Keratinocyte (primary cell): ENCODE data around the gene THG1L. TPM values are rescaled to one million over a fixed set of nuclear protein-coding genes. Genes with fewer than 3 reads are reported as not detected.
"Not testable (repeated sequence)": the region's sequence is repeated elsewhere in the genome, so short reads cannot be mapped to it uniquely, and the experiment has no call there.

Source experiments
- DNase-seq: peaks from one replicate; pipeline ENCODE4 v3.0.0-alpha.2; 2011; ENCODE audit warnings: low read depth, missing footprints, low spot score
- FAIRE-seq: peaks from 2 replicates; lab custom pipeline; 2011; peaks lifted over from hg19 to GRCh38; lab: Jason Lieb, UNC
- H2AFZ ChIP-seq: 2 replicates; pipeline ENCODE4 v1.6.0; 2012; ENCODE audit warnings: low read length, control low read depth, inconsistent platforms; ENCODE audit not compliant: control insufficient read depth
- H3K27ac ChIP-seq: 2 replicates; pipeline ENCODE4 v1.5.1; 2011; ENCODE audit warnings: low read length; ENCODE audit not compliant: control insufficient read depth, insufficient read depth
- H3K27me3 ChIP-seq: 3 replicates; pipeline ENCODE4 v1.6.0; 2011; ENCODE audit warnings: low read length; ENCODE audit not compliant: control insufficient read depth, insufficient read depth; ENCODE audit errors: extremely low read depth
- H3K36me3 ChIP-seq, 2 experiments: 2 replicates in 1 of 2; 3 replicates in 1 of 2; pipeline ENCODE4 v1.5.1; 2011; ENCODE audit warnings: low read length in 2 of 2, mild to moderate bottlenecking in 1 of 2; ENCODE audit not compliant: control insufficient read depth in 2 of 2, insufficient read depth in 2 of 2; ENCODE audit errors: extremely low read depth in 1 of 2
- H3K4me1 ChIP-seq: 3 replicates; pipeline ENCODE4 v1.5.1; 2011; ENCODE audit warnings: low read length; ENCODE audit not compliant: control insufficient read depth, insufficient read depth; ENCODE audit errors: extremely low read depth
- H3K4me2 ChIP-seq: 3 replicates; pipeline ENCODE4 v1.6.0; 2011; ENCODE audit warnings: low read depth, low read length; ENCODE audit not compliant: control insufficient read depth, insufficient read depth; ENCODE audit errors: extremely low read depth
- H3K4me3 ChIP-seq, 3 experiments: fragments of 200-600 bp in 1 of 3; sonication (generic) in 1 of 3; 2 replicates in 2 of 3; 3 replicates in 1 of 3; pipeline ENCODE4 v1.5.1; 2011 to 2016; ENCODE audit warnings: low read length in 3 of 3, mild to moderate bottlenecking in 3 of 3, control low read depth in 2 of 3, inconsistent platforms in 1 of 3, low read depth in 1 of 3, mixed read lengths in 1 of 3, mixed run types in 1 of 3, moderate library complexity in 1 of 3; ENCODE audit not compliant: control insufficient read depth in 2 of 3, insufficient read depth in 2 of 3; ENCODE audit errors: extremely low read depth in 1 of 3
- H3K79me2 ChIP-seq: 2 replicates; pipeline ENCODE4 v1.6.0; 2012; ENCODE audit warnings: low read length; ENCODE audit not compliant: control insufficient read depth, insufficient read depth
- H3K9ac ChIP-seq: 3 replicates; pipeline ENCODE4 v1.6.0; 2011; ENCODE audit warnings: low read length; ENCODE audit not compliant: control insufficient read depth, insufficient read depth; ENCODE audit errors: extremely low read depth
- H3K9me1 ChIP-seq: 3 replicates; pipeline ENCODE4 v1.6.0; 2011; ENCODE audit warnings: low read length; ENCODE audit not compliant: control insufficient read depth, insufficient read depth; ENCODE audit errors: extremely low read depth
- H3K9me3 ChIP-seq: 2 replicates; pipeline ENCODE4 v1.5.1; 2012; ENCODE audit warnings: low read depth, low read length; ENCODE audit not compliant: control insufficient read depth
- H4K20me1 ChIP-seq: 3 replicates; pipeline ENCODE4 v1.6.0; 2011; ENCODE audit warnings: low read length; ENCODE audit not compliant: control insufficient read depth, insufficient read depth; ENCODE audit errors: extremely low read depth
- CTCF ChIP-seq, 3 experiments: IDR thresholded peaks in 1 of 3; conservative IDR thresholded peaks in 1 of 3; optimal IDR thresholded peaks in 1 of 3; 2 replicates in 2 of 3; 3 replicates in 1 of 3; pipeline versions ENCODE3 to v1.5.1; 2011; ENCODE audit warnings: low read length in 3 of 3, mild to moderate bottlenecking in 3 of 3, moderate library complexity in 2 of 3, control low read depth in 1 of 3, inconsistent platforms in 1 of 3; ENCODE audit not compliant: insufficient read depth in 2 of 3; ENCODE audit errors: extremely low read depth in 1 of 3
- EZH2 ChIP-seq: IDR thresholded peaks from one replicate; pipeline ENCODE4 v1.6.1; 2012; ENCODE audit warnings: inconsistent platforms, mild to moderate bottlenecking, low read length, moderate library complexity
- dilution Hi-C: fragments of 300-500 bp; cut with MboI; formaldehyde crosslinking; loops from one replicate; pipeline ENCODE4 v1.7.0; 2020; ENCODE audit warnings: low sequenced_read_pairs; ENCODE audit not compliant: extremely low pct_ligation_motif_present
- polyA plus RNA-seq, 5 experiments: library from polyadenylated mRNA; depleted of rRNA in 3 of 5; stranded (reverse) in 3 of 5; stranded (forward) in 1 of 5; unstranded in 1 of 5; fragments of >200 nt; gene quantifications; 1 replicate in 1 of 5; 2 replicates in 3 of 5; 3 replicates in 1 of 5; pipeline versions ENCODE4 v1.2.1 to v1.2.3, GENCODE V29; 2011 to 2012; ENCODE audit warnings: missing spikeins in 2 of 5, low read depth in 1 of 5, low replicate concordance in 1 of 5

Gene THG1L
- polyA plus RNA-seq, 1 donor (not counting 4 experiments of a cell fraction or from before 2014, with no cell fraction given), result 23.4 TPM

DNA sequence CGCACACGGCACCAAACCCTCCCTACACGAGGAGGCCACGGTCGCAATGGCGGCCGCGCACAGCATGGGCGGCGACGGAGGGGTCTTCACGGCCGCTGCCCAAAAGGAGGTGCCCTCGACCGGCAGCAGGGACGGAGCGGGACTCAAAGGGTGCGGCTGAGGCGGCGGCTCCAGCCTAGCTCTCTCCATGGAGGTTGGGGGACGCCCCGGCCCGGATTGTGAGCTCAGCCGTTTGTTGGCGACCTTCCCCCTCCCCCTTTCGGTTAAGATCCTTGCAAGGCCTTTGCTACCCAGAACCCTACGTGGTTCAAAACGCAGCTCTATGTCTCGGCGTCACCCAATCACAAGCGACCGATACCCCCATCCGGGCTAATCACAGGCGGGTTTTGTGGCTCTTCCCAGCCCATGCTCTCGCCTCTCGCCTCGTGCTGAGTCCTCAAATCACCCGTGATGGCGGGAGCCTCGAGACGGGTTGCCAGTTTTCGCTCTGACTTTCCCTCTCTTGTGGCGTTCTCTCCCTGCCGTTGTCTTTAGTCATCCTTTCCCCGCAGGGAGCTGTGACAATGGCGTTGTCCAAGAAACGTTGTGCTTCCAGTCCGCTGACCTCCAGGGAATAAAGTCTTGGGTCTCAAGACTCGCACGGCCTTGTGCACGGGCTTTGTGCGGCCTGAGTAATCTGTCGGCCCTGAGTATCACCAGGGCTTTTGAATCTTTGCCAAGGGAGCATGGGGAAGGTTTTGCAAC is 40.4 kb upstream of the THG1L start:
- H3K4me3 ChIP-seq, result no peak overlapping the region
- H3K4me1 ChIP-seq, result no peaks in the 10 kb centered on the region
- H3K4me2 ChIP-seq, result no peak overlapping the region
- no peaks in the 10 kb centered on the region for H3K9me1 ChIP-seq
- H4K20me1 ChIP-seq, result no peaks in the 10 kb centered on the region
- no peak overlapping the region for H3K27ac ChIP-seq
- H3K36me3 ChIP-seq, result no peaks in the 10 kb centered on the region
- TF ChIP-seq EZH2 (no peak), CTCF (optimal IDR thresholded peaks at IDR 0.05 in 1 of 3, IDR thresholded peaks at IDR 0.05 in 1 of 3, conservative IDR thresholded peaks at IDR 0.05 in 1 of 3; ENCODE audit: extremely low read depth in 1 of 3, insufficient read depth in 2 of 3, low read length in 3 of 3) (no peak)
- no peak overlapping the region for H2AFZ ChIP-seq
- FAIRE-seq, result no peak
- dilution Hi-C loops, result no loop called here
- no peaks in the 10 kb centered on the region for H3K9me3 ChIP-seq
- DNase-seq, result no peak
- no peak overlapping the region for H3K9ac ChIP-seq
- no peaks in the 10 kb centered on the region for H3K27me3 ChIP-seq
- H3K79me2 ChIP-seq, result no peaks in the 10 kb centered on the region

GRCh38 chr5:157693816-157694215 is 37.4 kb upstream of the THG1L start:
- DNase-seq, H3K4me1 ChIP-seq, dilution Hi-C loops, H3K4me3 ChIP-seq, H3K36me3 ChIP-seq, H2AFZ ChIP-seq, H3K79me2 ChIP-seq, H3K9ac ChIP-seq, H4K20me1 ChIP-seq, H3K9me1 ChIP-seq, H3K27ac ChIP-seq, FAIRE-seq, H3K4me2 ChIP-seq, H3K27me3 ChIP-seq, H3K9me3 ChIP-seq: not testable (repeated sequence)

GRCh38 chr5:157696154-157696553 is 35.1 kb upstream of the THG1L start:
- H3K9me1 ChIP-seq, FAIRE-seq: not testable (repeated sequence)

DNA sequence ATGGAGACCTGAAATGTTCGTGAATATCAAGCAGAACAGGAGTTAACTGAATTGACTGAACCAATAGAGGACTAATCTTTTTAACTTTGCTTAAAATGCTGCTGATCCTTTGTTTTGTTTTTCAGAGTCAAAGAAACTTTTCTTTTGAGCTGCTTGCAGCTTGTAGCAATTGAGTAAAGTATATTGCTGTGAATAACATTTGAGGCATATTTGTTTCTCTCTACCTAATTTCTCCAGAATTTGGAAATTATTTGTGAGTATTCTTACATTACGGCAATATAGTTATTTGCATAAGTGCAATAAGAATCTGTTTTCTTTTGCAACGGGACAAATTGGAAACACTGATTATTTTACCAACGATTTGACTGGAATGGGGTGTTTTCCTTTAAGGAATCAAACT is 32.5 kb upstream of the THG1L start:
- H3K4me1 ChIP-seq, H3K4me3 ChIP-seq, DNase-seq, H3K36me3 ChIP-seq, H3K9me1 ChIP-seq, H4K20me1 ChIP-seq, H3K9me3 ChIP-seq, H3K27me3 ChIP-seq, dilution Hi-C loops, H3K79me2 ChIP-seq, H3K9ac ChIP-seq, FAIRE-seq, H2AFZ ChIP-seq, H3K4me2 ChIP-seq, H3K27ac ChIP-seq: not testable (repeated sequence)

More at GRCh38 chr5:157696154-157696553, 35.1 kb upstream of the THG1L start:
- H3K9me3 ChIP-seq, H4K20me1 ChIP-seq, H3K4me2 ChIP-seq, H3K36me3 ChIP-seq, H3K4me1 ChIP-seq, H3K27ac ChIP-seq, H3K79me2 ChIP-seq, DNase-seq, dilution Hi-C loops, H3K4me3 ChIP-seq, H3K27me3 ChIP-seq, H3K9ac ChIP-seq, H2AFZ ChIP-seq: not testable (repeated sequence)
